Mucosa of descending colon (tissue), 3 donors: ENCODE results near the gene COQ8A. TPM values are rescaled to one million over a fixed set of nuclear protein-coding genes. Genes with fewer than 3 reads are reported as not detected.
"Not testable (repeated sequence)": the region's sequence is repeated elsewhere in the genome, so short reads cannot be mapped to it uniquely, and the experiment has no call there.

Experiments used
- ATAC-seq: fragments of 200-7000 bp; cut with Tn5 transposase; one replicate; pipeline ENCODE4 v1.9.1; 2020; ENCODE audit warnings: mild to moderate bottlenecking, moderate library complexity
- DNase-seq, 3 donors: peaks; one replicate each; pipeline ENCODE4 v3.0.0-alpha.2; 2020
- H3K36me3 ChIP-seq: fragments of 200-600 bp; one replicate; pipeline ENCODE4 v1.8.0; 2021; ENCODE audit warnings: low read depth, mild to moderate bottlenecking
- H3K4me1 ChIP-seq: fragments of 200-600 bp; one replicate; pipeline ENCODE4 v1.8.0; 2021; ENCODE audit warnings: low read depth, mild to moderate bottlenecking
- H3K4me3 ChIP-seq: fragments of 200-600 bp; one replicate; pipeline ENCODE4 v1.8.0; 2021; ENCODE audit warnings: mild to moderate bottlenecking
- H3K9me3 ChIP-seq: fragments of 200-600 bp; one replicate; pipeline ENCODE4 v1.8.0; 2021; ENCODE audit warnings: mild to moderate bottlenecking
- intact Hi-C, 2 donors: fragments of 100-400 bp; cut with DNase I in 1 of 2; cut with micrococcal nuclease in 1 of 2; formaldehyde crosslinking; loops; one replicate each; pipeline versions ENCODE4 v1.11.0 to v1.11.1; 2022; cut with DNase I, micrococcal nuclease
- total RNA-seq, 3 donors: library from RNA; stranded (reverse); fragmentation: NEBNext Ultra II Directional in 2 of 3; extraction: Animal tissue kit (Norgen Biotek cat#: 25700) in 2 of 3; gene quantifications; one replicate each; pipeline versions ENCODE4 v1.2.1 to v1.2.4, GENCODE V29; 2021 to 2023
- TF ChIP-seq, protein P1 (sequence below): fragments of 200-600 bp; IDR thresholded peaks from one replicate; pipeline ENCODE4 v1.8.0; 2022; ENCODE audit warnings: antibody characterized with exemption, mild to moderate bottlenecking
- donor health status: DM: no; HTN: no; CAD: no; lungs with moderate emphysema.
- donor health status: DM: no; HTN: no; CAD: no.
- donor health status: DM: no; HTN: yes; CAD: no.

The COQ8A gene
- total RNA-seq, 3 donors from 2014 or later: 47.3 to 77.9 (median 67.1) TPM

- ATAC-seq (no peak), DNase-seq (no peak)
- intact Hi-C loops: no loop called here
- H3K9me3 ChIP-seq: no peaks in the 10 kb centered on the region
- TF ChIP-seq, protein P1, sequence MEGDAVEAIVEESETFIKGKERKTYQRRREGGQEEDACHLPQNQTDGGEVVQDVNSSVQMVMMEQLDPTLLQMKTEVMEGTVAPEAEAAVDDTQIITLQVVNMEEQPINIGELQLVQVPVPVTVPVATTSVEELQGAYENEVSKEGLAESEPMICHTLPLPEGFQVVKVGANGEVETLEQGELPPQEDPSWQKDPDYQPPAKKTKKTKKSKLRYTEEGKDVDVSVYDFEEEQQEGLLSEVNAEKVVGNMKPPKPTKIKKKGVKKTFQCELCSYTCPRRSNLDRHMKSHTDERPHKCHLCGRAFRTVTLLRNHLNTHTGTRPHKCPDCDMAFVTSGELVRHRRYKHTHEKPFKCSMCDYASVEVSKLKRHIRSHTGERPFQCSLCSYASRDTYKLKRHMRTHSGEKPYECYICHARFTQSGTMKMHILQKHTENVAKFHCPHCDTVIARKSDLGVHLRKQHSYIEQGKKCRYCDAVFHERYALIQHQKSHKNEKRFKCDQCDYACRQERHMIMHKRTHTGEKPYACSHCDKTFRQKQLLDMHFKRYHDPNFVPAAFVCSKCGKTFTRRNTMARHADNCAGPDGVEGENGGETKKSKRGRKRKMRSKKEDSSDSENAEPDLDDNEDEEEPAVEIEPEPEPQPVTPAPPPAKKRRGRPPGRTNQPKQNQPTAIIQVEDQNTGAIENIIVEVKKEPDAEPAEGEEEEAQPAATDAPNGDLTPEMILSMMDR: no peak
- no peaks in the 10 kb centered on the region for H3K36me3 ChIP-seq
- H3K4me1 ChIP-seq: no peaks in the 10 kb centered on the region
- H3K4me3 ChIP-seq: no peak overlapping the region
These were observed 14.2 kb downstream of the COQ8A start for GRCh38 chr1:226954337-226954736.

- intact Hi-C loops: no loop called here
- Histone ChIP-seq H3K4me1 (no peaks in the 10 kb centered on the region), H3K9me3 (no peaks in the 10 kb centered on the region), H3K4me3 (no peak overlapping the region), H3K36me3 (no peaks in the 10 kb centered on the region)
- DNase-seq (no peak), ATAC-seq (no peak)
- TF ChIP-seq, protein P1: no peak
These were observed 14.7 kb downstream of the COQ8A start for GRCh38 chr1:226954777-226955176.

DNA sequence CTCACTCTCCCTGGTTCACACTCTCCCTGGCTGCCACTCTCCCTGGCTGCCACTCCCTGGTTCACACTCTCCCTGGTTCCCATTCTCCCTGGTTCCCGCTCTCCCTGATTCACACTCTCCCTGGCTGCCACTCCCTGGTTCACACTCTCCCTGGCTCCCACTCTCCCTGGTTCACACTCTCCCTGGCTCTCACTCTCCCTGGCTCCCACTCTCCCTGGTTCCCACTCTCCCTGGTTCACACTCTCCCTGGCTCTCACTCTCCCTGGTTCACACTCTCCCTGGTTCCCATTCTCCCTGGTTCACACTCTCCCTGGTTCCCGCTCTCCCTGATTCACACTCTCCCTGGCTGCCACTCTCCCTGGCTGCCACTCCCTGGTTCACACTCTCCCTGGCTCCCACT, 15.8 kb downstream of the COQ8A start:
- ATAC-seq, DNase-seq, intact Hi-C loops, H3K4me3 ChIP-seq, H3K36me3 ChIP-seq, H3K9me3 ChIP-seq, H3K4me1 ChIP-seq: not testable (repeated sequence)

DNA sequence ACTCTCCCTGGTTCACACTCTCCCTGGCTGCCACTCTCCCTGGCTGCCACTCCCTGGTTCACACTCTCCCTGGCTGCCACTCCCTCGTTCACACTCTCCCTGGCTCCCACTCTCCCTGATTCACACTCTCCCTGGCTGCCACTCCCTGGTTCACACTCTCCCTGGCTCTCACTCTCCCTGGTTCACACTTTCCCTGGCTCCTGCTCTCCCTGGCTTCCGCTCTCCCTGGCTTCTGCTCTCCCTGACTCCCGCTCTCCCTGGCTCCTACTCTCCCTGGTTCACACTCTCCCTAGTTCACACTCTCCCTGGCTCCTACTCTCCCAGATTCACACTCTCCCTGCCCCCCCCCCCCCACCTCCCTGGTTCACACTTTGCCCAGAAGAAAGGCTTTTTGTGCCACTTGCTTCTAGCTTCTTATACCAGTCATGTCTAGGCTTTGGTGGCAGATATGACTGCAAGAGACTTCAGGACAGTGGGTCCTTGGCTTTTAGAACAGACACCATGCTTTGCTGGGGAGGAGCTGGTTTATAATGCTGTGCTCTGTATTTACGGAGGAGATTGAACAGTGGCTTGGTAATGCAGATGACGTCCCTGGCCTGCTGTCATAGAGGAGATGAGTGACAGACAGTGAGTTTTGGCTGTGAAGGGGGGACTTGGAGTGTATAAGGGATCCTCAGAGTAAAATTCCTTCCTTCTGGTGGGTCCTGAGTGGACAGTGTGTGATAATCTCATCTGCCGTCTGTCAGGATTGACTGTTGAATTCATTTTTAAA, 17.0 kb downstream of the COQ8A start:
- DNase-seq: no peak
- no peak for ATAC-seq
- H3K9me3 ChIP-seq: no peaks in the 10 kb centered on the region
- H3K4me3 ChIP-seq: no peak overlapping the region
- no peaks in the 10 kb centered on the region for H3K36me3 ChIP-seq
- intact Hi-C loops: no loop called here
- no peaks in the 10 kb centered on the region for H3K4me1 ChIP-seq
- TF ChIP-seq, protein P1: no peak

DNA sequence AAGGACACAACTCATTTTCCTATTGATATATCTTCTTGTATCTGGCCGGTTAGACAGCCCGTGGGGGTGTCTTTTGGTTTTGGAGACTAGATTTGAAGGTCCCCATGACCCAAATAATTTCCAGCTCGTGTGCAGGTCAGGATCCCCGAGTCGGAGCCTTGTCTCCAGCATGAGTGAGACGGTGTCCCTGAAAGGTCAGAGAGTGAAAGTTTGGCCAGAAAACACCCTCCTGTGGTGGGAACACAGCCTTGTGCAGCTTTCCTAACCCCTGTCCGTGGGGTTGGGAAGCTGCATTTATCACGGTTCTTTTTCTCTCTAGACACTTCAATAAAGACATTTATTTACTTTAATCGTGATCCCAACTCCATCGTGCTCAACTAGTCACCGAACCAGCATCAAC, 17.6 kb downstream of the COQ8A start:
- Histone ChIP-seq H3K4me1 (no peaks in the 10 kb centered on the region), H3K9me3 (no peaks in the 10 kb centered on the region), H3K36me3 (no peaks in the 10 kb centered on the region), H3K4me3 (no peak overlapping the region)
- TF ChIP-seq, protein P1: no peak
- no peak for DNase-seq
- intact Hi-C loops: no loop called here
- ATAC-seq: no peak

GRCh38 chr1:226958300-226958699, 18.2 kb downstream of the COQ8A start:
- intact Hi-C loops: no loop called here
- Histone ChIP-seq H3K4me1 (no peaks in the 10 kb centered on the region), H3K9me3 (no peaks in the 10 kb centered on the region), H3K4me3 (no peak overlapping the region), H3K36me3 (no peaks in the 10 kb centered on the region)
- ATAC-seq (no peak), DNase-seq (no peak)
- TF ChIP-seq, protein P1: no peak
